Activated gamma-delta T cell (primary cell): ENCODE measurements around the gene CRYBB1.

Experiments used
- DNase-seq: peaks from one replicate; lab custom pipeline; 2025; lab: John Stamatoyannopoulos, UW

Gene CRYBB1

GRCh38 chr22:26606611-26607010 lies 11.2 kb downstream of the CRYBB1 start:
- no peak for DNase-seq

GRCh38 chr22:26604368-26604767 lies 13.5 kb downstream of the CRYBB1 start:
- no peak for DNase-seq

GRCh38 chr22:26602127-26602526 lies 15.7 kb downstream of the CRYBB1 start:
- no peak for DNase-seq

GRCh38 chr22:26601726-26602125 lies 16.1 kb downstream of the CRYBB1 start:
- DNase-seq: no peak

GRCh38 chr22:26599505-26599904 lies 18.3 kb downstream of the CRYBB1 start:
- no peak for DNase-seq

GRCh38 chr22:26597480-26597879 lies 20.3 kb downstream of the CRYBB1 start:
- no peak for DNase-seq

- DNase-seq: no peak
Measured at GRCh38 chr22:26597026-26597425, 20.8 kb downstream of the CRYBB1 start.

GRCh38 chr22:26593763-26594162 lies 24.1 kb downstream of the CRYBB1 start:
- no peak for DNase-seq

GRCh38 chr22:26592421-26592891 lies 25.4 kb downstream of the CRYBB1 start:
- no peak for DNase-seq

- DNase-seq: peak; percentile 72
Measured at GRCh38 chr22:26589845-26590736, 27.7 kb downstream of the CRYBB1 start, which contains the start of gene TPST2. TPST2 (minus strand) TSS chr22:26590132; CDS start chr22:26541630, 48,502 bp downstream.

- peak; percentile 32 for DNase-seq
Measured at GRCh38 chr22:26589367-26589844, 28.4 kb downstream of the CRYBB1 start.

- DNase-seq: no peak
Measured at GRCh38 chr22:26588729-26589366, 29.0 kb downstream of the CRYBB1 start.

GRCh38 chr22:26587991-26588613 lies 29.7 kb downstream of the CRYBB1 start:
- no peak for DNase-seq

GRCh38 chr22:26586556-26587325 lies 31.1 kb downstream of the CRYBB1 start:
- DNase-seq: no peak

- no peak for DNase-seq
Measured at GRCh38 chr22:26585104-26585790, 32.6 kb downstream of the CRYBB1 start.

- no peak for DNase-seq
Measured at GRCh38 chr22:26584010-26584409, 33.8 kb downstream of the CRYBB1 start.

- DNase-seq: no peak
Measured at GRCh38 chr22:26581633-26582168, 36.1 kb downstream of the CRYBB1 start.

GRCh38 chr22:26581026-26581425 lies 36.8 kb downstream of the CRYBB1 start:
- DNase-seq: no peak

GRCh38 chr22:26580240-26580962 lies 37.4 kb downstream of the CRYBB1 start:
- DNase-seq: no peak

GRCh38 chr22:26579331-26579886 lies 38.4 kb downstream of the CRYBB1 start:
- peak; percentile 19 for DNase-seq
